Activated CD4-positive, alpha-beta T cell treated with anti-CD3 and anti-CD28 coated beads, Interleukin-10, Interleukin-2, amounts not matched to agents 100 ng/mL and 50 ng/mL, durations not matched to agents 16 hours and 8 hours (primary cell): ENCODE results near the gene FOXO1.

Source experiments
- DNase-seq: peaks from one replicate; pipeline ENCODE4 v3.0.0-alpha.2; 2020

FOXO1 gene

GRCh38 chr13:40572961-40573360 lies 93.5 kb downstream of the FOXO1 start:
- no peak for DNase-seq

DNA sequence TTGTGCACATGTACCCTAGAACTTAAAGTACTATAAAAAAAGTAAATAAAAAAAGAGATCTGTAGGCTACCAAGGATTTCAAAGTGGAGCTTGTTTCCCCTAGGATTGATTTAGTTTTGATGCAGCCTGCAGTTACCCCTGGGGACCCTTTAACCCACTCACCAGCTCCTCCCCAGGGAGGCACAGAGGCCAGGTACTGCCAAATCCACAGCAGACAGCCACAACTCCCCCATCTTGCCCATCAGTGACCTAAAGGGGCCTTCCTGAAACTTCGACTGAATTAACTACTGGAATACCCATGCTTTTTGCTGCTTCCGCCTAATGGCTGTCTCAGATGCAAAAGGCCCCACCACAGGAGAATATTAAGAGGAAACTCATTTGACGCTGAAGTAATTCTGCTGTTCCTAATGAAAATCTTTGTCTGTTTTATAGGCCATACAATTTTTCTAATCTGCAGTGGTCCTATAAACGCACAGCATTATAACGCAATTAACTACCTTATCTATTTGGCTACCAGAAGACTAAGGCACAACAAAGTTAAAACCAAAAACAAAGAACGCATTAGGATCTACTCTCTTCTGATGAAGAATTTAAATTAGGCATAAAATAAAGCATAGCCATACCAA lies 95.0 kb downstream of the FOXO1 start:
- no peak for DNase-seq

- DNase-seq, result no peak
Measured at GRCh38 chr13:40570930-40571329, 95.5 kb downstream of the FOXO1 start.

DNA sequence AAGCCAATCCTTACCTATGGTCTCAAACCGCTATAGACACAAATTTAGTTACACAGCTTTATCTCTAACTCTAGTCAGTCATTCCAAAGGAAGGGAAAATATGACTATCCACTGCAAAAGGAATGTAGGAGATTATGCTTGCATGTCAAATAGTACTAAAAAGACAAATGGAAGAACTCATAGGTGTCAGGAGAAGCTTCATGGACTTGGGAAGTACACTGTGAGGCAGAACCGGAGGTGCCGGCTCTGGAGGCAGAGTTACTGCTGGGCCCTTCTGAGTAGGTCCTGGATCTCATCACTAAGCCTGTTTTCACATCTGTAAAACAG lies 97.5 kb downstream of the FOXO1 start:
- DNase-seq, result no peak

- DNase-seq, result no peak
Measured at GRCh38 chr13:40568246-40569023, 98.0 kb downstream of the FOXO1 start.

DNA sequence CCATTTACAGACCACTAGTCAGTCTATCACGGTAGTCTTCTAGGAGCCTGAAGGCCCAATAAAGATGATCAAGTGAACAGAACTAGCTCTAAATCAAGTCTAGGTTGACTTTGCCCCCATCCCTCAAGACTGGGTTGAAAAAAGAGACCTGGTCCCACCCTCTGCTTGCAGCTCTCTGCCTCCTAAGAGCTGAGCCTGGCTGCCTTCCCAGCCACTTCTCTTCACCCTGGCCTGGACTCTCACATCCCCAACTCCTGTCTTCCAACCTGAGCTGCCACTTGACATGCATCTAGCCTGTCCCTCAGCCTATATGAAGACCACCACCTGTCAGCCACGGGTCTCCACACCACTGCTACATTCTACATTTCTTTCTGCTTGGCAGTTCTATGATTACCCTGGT lies 99.6 kb downstream of the FOXO1 start:
- no peak for DNase-seq

DNA sequence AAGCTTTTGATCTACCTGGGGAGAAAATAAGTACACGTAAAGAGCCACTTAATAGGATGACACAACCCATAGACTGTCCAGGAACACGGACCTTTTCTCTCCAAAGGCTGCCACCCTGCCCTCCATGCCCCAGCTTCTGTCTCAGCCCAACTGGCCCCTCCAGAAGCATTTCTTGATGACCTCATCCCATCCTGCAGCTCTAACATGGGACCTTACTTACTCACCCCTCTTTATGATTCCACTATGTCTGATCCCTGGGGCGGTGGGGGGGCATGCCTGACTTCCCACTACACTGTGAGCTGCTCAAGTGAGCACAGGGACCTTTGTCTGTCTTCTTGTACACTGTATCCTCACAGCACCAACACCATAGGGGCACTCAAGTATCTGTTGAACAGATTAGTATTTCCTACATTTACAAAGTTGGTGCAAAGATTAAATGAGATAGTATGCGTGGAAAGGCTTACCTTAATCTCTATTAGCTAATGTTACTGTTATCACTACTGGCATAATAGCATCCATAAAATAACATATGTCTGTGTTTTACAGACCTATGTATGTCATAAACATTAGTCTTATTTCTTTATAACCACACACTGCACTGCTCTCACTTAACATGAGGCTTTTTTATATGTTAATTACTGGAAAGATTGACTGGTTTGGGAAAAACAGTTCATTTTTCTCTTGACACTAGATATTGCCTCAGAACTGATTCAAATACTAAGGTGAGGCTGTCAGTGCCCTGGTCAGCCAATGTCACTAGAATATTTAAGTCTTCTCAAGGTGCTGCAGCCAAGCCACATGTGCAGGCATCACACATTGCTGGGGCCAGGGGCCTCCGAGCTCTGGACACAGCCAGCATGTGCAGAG lies 100.9 kb downstream of the FOXO1 start:
- DNase-seq, result no peak

- DNase-seq, result no peak
Measured at GRCh38 chr13:40564342-40565001, 102.0 kb downstream of the FOXO1 start.

DNA sequence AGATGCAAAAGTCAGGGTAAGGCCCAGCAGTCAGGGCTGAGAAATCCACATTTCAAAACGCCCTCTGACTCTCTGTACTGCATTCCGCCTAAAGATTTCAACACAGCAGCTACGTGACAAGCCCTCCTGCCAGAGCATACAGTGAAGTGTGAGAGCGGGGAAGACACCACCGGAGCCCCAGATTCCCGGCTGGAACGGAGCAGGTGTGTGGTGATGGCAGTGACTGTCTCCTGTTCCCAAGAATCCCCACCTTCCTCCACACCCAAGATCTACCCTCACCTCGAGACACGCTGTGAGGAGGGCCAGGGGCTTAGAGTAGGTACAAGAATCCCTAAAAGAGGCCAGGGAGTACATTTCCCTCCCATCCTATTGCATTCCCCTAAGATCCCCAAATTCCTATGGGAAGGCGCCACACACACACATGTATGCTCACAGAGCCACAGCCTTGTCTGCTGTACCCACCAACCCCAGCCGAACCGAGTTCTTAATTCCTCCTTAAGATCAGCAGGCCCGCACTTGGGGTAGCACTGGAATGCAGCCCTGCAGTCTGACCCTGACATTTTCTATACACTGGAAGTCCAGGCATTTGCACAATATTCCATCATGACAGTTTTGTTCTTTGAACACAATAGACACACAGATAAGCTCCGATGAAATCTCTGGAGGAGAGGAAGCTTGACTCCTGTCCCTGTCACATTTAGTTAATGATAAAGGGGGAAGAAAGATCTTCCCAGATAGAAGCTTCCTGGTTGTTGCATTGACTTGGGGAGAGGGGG lies 102.9 kb downstream of the FOXO1 start:
- DNase-seq, result no peak

DNA sequence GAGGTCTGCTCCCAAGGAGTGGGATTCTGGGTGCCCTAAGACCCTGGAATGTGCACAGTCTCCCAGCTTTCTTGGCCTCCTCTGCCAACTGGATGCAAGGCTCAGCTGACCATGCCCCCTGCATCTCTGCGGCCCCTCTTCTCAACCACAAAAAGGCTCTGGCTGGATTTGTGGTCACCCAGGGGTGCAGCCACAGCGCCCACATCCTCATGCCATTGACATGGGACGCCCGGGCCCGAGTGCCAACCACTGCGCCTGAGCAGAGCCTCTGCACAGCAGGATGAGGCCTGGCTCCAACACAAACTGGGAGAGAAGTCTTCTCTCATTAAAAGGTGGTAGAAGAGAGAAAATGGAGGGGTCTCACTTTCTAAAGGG lies 103.5 kb downstream of the FOXO1 start:
- peak; percentile 53 for DNase-seq

- DNase-seq, result no peak
Measured at GRCh38 chr13:40559915-40560314, 106.5 kb downstream of the FOXO1 start.

- DNase-seq, result no peak
Measured at GRCh38 chr13:40558656-40559055, 107.8 kb downstream of the FOXO1 start.

DNA sequence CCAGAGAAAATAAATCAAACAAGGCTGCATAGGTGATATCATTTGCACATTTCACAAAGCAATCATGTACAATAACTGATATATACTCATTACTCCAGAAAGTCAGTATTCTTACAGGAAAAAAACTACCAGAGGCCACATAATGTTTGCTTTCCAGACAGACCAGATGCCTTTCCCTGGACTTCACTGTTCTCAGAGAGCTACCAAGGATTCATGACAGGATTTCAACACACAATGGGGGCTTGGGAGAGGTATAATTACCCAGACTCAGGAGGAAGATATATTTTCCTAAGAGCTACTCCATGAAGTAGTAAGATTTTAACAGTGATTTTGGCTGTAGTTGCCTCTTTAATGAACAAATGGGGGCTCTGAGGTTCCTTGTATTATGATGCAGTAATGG lies 110.0 kb downstream of the FOXO1 start:
- no peak for DNase-seq

GRCh38 chr13:40553356-40553755 lies 113.1 kb downstream of the FOXO1 start:
- DNase-seq, result no peak

GRCh38 chr13:40552895-40553294 lies 113.5 kb downstream of the FOXO1 start:
- DNase-seq, result no peak

- no peak for DNase-seq
Measured at GRCh38 chr13:40550130-40550529, 116.3 kb downstream of the FOXO1 start.

DNA sequence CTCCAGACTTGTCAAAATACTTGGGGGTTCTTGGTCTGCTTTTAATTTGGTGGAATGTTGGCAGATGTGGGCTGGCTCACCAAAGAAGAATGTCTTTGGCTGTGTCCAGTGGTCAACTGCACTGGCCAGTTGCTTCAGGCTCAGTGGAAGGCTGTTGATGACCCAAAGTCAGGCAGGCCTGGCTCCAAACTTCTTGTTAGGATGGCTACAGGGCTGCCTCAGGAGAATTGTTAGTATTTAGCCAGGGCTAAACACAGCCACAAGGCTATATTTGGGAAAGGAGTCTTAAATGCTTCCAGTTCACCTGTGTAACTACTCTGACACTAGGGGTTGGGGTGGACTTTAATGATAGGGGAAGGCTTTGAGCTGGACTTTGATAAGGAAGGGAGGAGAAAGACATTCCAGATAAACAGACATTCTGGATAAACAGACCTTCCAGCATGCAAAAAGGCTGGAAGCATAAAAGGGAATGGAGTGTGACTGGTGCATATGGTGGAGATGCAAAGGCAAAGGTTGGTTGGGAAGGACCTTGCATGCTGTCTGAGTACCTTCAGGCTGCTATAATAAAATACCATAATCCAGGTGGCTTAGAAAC lies 116.8 kb downstream of the FOXO1 start:
- no peak for DNase-seq

DNA sequence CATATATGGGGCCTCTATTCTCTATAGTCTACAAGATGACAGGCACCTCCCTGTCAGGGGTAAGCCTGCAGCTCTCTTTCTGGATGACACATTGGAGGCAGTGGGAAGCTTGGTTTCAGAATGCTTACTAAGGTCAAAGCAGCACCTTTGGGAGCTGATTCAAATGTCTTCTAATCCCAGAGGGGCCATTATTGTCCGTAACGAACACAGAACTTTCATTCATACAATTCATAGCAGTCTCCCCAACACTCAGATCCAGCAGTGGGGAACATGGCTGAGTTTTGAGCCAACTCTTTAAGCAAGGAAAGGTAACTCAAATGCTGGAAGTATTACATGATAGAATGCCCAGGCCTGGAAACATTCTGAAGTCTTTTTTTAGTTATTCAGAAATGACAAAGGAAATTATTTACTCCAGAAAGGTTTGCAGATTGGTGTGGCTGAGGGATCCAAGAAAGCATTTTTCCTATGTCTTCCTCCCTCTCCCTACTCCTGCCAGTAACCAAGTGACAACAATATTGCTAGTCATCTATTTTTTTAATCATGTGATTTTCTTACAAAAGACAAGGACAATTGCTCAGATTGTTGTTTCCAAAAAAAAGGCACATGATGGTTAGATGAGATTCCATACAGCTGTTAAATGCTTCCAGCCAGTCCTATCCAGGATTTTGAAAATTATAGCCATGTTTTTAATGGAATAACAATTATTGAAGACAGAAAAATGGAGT lies 118.7 kb downstream of the FOXO1 start:
- DNase-seq, result no peak

DNA sequence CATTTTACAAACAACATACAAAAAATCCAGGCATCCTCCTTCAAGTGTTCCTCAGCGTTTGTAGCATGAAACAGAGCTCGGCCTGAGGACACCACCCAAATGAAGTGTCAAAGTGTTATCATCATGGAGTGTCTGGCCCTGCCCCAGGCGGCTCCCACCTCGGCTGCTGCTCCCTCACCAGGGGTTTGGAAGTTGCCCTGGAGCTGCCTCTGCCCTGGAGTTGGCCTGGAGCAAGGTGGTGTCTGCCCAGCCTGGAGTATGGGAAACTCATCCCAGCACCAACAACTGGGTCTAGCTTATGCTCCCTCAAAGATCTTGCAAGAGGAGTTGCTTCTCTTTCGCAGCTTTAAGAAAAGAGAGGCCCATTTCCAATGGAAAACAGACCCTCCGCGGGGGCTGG lies 120.4 kb downstream of the FOXO1 start:
- DNase-seq, result no peak

DNA sequence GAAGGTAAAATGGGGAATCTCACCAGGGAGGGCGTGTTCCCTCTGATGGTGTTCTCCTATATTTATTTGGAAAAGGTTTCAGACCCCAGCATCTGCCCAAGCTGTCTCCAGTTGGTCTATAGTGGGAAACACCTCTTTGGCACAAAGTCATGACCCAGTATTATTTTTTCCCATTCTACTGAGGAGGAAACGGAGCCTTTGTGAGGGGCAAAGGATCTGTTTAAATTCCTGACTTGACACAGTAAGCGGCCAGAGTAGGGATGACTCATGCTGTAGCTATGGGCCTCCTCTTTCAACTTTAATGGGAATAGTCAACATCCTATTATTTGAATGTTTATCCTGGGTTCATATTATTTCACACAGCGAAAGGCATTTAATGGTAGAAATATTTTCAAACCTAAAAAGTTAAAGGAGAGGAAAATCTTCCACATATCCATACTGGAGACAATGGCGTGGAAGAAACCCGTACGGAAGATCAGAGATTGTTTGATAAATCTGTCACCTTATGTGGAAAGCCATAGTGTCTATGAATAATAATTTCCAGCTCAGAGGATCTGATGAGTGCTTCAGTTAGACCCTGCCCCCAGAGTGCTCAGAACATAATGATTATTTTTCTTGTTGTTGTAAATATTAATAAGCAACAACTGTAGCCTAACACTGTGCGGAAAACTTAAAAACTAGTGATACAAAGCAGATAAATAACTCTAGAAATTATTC lies 126.0 kb downstream of the FOXO1 start:
- DNase-seq, result no peak
